OCI-LY1 (cell line): ENCODE measurements around the gene CAMKK1.

Source experiments
- H2AFZ ChIP-seq: fragments of 200-600 bp; sonication (generic), shearing (Covaris generic); 2 replicates; pipeline ENCODE4 v1.6.0; 2014; ENCODE audit warnings: antibody characterized with exemption, mild to moderate bottlenecking, low read length
- H3F3A ChIP-seq: fragments of 200-600 bp; sonication (generic), shearing (Covaris generic); 2 replicates; pipeline ENCODE4 v1.6.0; 2014; ENCODE audit warnings: mild to moderate bottlenecking, antibody characterized with exemption, low read length, moderate library complexity; ENCODE audit not compliant: insufficient read depth
- H3K27ac ChIP-seq: fragments of 200-600 bp; sonication (generic); 2 replicates; pipeline ENCODE4 v1.5.1; 2014; ENCODE audit warnings: low read length, mixed run types, mild to moderate bottlenecking, low read depth; ENCODE audit not compliant: poor library complexity, severe bottlenecking
- H3K27me3 ChIP-seq: fragments of 200-600 bp; sonication (generic); 2 replicates; pipeline ENCODE4 v1.6.0; 2014; ENCODE audit warnings: antibody characterized with exemption, mild to moderate bottlenecking, low read length, moderate library complexity; ENCODE audit not compliant: insufficient read depth
- H3K36me3 ChIP-seq: fragments of 200-600 bp; sonication (generic); 2 replicates; pipeline ENCODE4 v1.6.1; 2014; ENCODE audit warnings: mild to moderate bottlenecking, antibody characterized with exemption, low read length, moderate library complexity, mixed read lengths; ENCODE audit not compliant: insufficient read depth
- H3K4me1 ChIP-seq: fragments of 200-600 bp; sonication (generic); 2 replicates; pipeline ENCODE4 v1.5.1; 2014; ENCODE audit warnings: mild to moderate bottlenecking, low read length, moderate library complexity; ENCODE audit not compliant: insufficient read depth, severe bottlenecking
- H3K4me2 ChIP-seq: fragments of 200-600 bp; sonication (generic), shearing (Covaris generic); 2 replicates; pipeline ENCODE4 v1.6.1; 2014; ENCODE audit warnings: low read length
- H3K4me3 ChIP-seq: fragments of 200-600 bp; sonication (generic); 2 replicates; pipeline ENCODE4 v1.5.1; 2014; ENCODE audit warnings: low read length, low read depth, mild to moderate bottlenecking, mixed read lengths; ENCODE audit not compliant: poor library complexity, severe bottlenecking
- H3K79me2 ChIP-seq: fragments of 200-600 bp; shearing (Covaris generic); 2 replicates; pipeline ENCODE4 v1.6.1; 2016; ENCODE audit warnings: mixed run types, low read length, mixed read lengths; ENCODE audit not compliant: insufficient read depth
- H3K9ac ChIP-seq: fragments of 200-600 bp; sonication (generic), shearing (Covaris generic); 2 replicates; pipeline ENCODE4 v1.6.1; 2014; ENCODE audit warnings: mild to moderate bottlenecking, low read length, mixed read lengths
- H3K9me2 ChIP-seq: fragments of 200-600 bp; sonication (generic), shearing (Covaris generic); 2 replicates; pipeline ENCODE4 v1.6.1; 2014; ENCODE audit warnings: low read depth, mild to moderate bottlenecking, low read length, mixed read lengths
- H3K9me3 ChIP-seq: fragments of 200-600 bp; shearing (Covaris generic); 2 replicates; pipeline ENCODE4 v1.6.1; 2014; ENCODE audit warnings: low read length, mixed read lengths
- H4K20me1 ChIP-seq: fragments of 200-600 bp; sonication (generic), shearing (Covaris generic); 2 replicates; pipeline ENCODE4 v1.6.0; 2016; ENCODE audit warnings: mild to moderate bottlenecking, low read length; ENCODE audit not compliant: insufficient read depth
- EZH2 ChIP-seq: fragments of 200-600 bp; sonication (generic), shearing (Covaris generic); IDR thresholded peaks from 2 replicates; pipeline ENCODE4 v1.8.0; 2017; ENCODE audit warnings: borderline replicate concordance, mixed run types, mild to moderate bottlenecking, antibody characterized with exemption, low read length, moderate library complexity, mixed read lengths
- TF ChIP-seq, protein P1 (sequence below): fragments of 200-600 bp; sonication (generic), shearing (Covaris generic); IDR thresholded peaks from 2 replicates; pipeline ENCODE4 v1.5.1; 2017; ENCODE audit warnings: mild to moderate bottlenecking, antibody characterized with exemption, low read length, moderate library complexity, mixed read lengths

Gene CAMKK1

DNA sequence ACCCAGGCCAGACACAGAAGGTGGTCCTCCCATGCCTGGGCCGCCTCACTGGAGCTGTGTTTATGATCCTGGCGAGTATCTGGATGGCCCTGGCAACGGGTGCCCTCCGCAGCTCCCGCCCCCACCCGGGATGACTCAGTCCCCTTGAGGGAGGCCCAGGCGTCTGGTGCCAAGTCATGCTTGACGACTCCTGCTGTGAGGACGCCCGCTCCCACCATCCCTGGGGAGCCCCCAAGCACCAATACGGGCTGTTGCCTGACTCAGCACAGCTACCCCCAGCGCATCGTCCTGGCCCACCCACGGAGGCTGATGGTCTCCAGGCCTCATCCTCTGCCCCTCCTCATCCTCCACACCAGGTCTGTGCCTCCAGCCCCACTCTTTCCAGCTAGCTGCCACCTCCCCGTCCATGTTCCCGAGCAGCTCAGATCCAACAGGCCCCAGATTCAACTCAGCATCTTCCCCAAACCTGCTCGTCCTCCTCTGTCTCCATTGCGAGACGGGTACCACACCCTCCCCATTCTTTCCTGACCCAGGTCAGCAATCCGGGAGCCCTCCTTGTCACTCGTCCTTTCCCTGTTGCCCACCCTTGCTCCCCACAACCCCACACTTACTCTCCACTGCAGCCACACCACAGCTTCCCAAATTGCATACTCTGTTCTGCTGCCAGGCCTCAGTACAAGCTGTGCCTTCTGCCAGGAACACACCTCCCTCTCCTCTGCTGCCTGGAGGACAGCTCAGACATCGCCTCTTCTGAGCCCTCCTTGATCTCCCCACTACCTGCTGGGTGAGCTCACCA, 2.6 kb downstream of the CAMKK1 start:
- Histone ChIP-seq H3K9ac (no peak overlapping the region), H3K4me2 (no peak overlapping the region), H3K4me3 (no peak overlapping the region), H2AFZ (no peak overlapping the region), H3K9me3 (no peaks in the 10 kb centered on the region), H3K27ac (no peak overlapping the region), H3K27me3 (peaks cover 8% of the 10 kb centered on the region; the same call in 1 of the 2 replicates), H4K20me1 (no peaks in the 10 kb centered on the region), H3K79me2 (no peaks in the 10 kb centered on the region), H3K36me3 (no peaks in the 10 kb centered on the region), H3K9me2 (no peaks in the 10 kb centered on the region), H3K4me1 (peaks cover 14% of the 10 kb centered on the region), H3F3A (no peaks in the 10 kb centered on the region)
- TF ChIP-seq, protein P1, sequence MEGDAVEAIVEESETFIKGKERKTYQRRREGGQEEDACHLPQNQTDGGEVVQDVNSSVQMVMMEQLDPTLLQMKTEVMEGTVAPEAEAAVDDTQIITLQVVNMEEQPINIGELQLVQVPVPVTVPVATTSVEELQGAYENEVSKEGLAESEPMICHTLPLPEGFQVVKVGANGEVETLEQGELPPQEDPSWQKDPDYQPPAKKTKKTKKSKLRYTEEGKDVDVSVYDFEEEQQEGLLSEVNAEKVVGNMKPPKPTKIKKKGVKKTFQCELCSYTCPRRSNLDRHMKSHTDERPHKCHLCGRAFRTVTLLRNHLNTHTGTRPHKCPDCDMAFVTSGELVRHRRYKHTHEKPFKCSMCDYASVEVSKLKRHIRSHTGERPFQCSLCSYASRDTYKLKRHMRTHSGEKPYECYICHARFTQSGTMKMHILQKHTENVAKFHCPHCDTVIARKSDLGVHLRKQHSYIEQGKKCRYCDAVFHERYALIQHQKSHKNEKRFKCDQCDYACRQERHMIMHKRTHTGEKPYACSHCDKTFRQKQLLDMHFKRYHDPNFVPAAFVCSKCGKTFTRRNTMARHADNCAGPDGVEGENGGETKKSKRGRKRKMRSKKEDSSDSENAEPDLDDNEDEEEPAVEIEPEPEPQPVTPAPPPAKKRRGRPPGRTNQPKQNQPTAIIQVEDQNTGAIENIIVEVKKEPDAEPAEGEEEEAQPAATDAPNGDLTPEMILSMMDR = no peak
- no peak for TF ChIP-seq EZH2

DNA sequence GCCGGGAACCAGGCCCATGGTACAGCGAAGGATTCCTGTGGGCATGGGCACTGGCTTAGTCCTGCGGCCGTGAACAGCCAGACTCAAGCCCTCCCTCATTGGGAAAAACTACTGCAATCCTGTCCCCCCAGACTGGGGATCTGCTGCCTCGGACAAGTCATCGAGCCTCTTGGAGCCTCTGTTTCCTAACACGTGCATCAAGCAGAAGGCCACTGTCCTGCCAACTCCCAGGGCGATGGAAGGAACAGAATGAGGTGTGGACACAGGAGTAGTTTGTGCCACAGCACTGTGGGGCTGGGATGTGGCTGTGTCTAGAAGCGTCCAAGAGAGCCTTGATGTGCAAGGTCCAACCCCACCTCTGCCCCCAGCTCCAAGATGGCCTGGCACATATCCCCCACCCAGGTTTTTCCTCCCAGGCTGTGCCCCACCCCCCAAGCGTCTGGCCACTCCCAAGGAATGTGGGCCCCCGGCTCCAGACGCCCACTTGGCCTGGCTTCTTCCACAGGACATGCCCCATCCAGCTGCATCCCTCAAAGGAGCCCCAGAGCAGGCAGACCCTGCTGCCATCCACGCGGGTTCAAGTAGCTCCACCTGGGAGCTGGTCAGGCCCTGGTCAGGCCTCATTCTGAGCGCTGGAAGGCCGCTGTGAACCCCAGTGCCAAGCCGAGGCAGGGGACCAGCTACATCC, 3.4 kb downstream of the CAMKK1 start:
- Histone ChIP-seq H3K9me3 (no peaks in the 10 kb centered on the region), H3K9ac (no peak overlapping the region), H3K79me2 (no peaks in the 10 kb centered on the region), H3K36me3 (no peaks in the 10 kb centered on the region), H3K9me2 (no peaks in the 10 kb centered on the region), H2AFZ (no peak overlapping the region), H3K27ac (no peak overlapping the region), H3F3A (no peaks in the 10 kb centered on the region), H3K27me3 (peaks cover 8% of the 10 kb centered on the region; the same call in 1 of the 2 replicates), H4K20me1 (no peaks in the 10 kb centered on the region), H3K4me2 (no peak overlapping the region), H3K4me3 (no peak overlapping the region), H3K4me1 (peaks cover 14% of the 10 kb centered on the region)
- TF ChIP-seq, protein P1 = no peak
- no peak for TF ChIP-seq EZH2

DNA sequence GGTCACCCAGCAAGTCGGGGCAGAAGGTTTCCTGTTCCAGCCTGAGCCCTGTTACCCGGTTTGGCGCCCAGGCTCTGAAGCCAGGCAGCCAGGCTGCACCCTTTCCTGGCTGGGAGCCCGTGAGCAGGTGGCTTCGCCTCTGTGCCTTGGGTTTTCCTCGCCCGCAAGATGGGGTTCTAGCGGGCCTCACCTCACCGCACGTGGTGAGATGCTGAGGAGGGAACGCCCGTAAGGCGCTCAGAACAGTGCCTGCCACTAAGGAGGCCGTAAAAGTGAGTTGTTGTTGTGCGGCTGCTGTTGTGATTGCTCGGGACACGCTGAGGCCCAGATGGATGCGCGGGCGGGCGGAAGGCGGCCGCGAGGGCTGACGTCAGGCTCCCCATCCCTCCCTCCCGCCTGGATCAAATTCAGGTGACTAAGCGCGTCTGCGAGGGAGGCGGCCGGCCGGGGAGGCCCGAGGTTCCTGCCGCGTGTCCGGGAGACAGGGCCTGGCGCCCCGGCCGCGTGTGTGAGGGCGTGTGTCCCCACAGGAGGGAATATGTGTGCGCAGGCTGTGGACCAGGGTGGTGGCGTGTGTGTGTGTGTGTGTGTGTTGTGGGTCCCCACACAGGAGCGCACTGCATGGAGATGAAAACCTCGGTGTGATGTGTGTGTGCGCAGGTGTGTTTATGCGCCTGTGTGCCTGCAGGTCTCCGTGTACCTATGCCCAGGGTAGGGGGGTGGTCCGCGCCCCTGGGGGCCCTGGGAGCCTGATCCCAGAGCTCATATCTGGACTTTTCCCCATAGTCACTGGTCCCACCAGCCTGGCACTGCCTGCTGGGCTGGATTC, 4.3 kb downstream of the CAMKK1 start:
- Histone ChIP-seq H3K27me3 (peaks cover 8% of the 10 kb centered on the region; the same call in 1 of the 2 replicates), H3K9me2 (no peaks in the 10 kb centered on the region), H3K36me3 (no peaks in the 10 kb centered on the region), H3K4me3 (no peak overlapping the region), H3K27ac (no peak overlapping the region), H3K4me1 (peaks cover 11% of the 10 kb centered on the region), H3K4me2 (no peak overlapping the region), H3K9me3 (no peaks in the 10 kb centered on the region), H3K79me2 (no peaks in the 10 kb centered on the region), H3K9ac (no peak overlapping the region), H4K20me1 (no peaks in the 10 kb centered on the region), H2AFZ (no peak overlapping the region), H3F3A (no peaks in the 10 kb centered on the region)
- TF ChIP-seq, protein P1 = no peak
- no peak for TF ChIP-seq EZH2
